HG02840 (cell line): Measurements from ENCODE around the gene TEF.

Experiments used
- ATAC-seq: cut with Tn5 transposase; IDR thresholded peaks from one replicate; pipeline ENCODE4 v1.9.1; 2021; ENCODE audit warnings: mild to moderate bottlenecking, moderate library complexity, moderate number of reproducible peaks; ENCODE audit not compliant: unreplicated experiment, low FRiP score

Gene TEF

DNA sequence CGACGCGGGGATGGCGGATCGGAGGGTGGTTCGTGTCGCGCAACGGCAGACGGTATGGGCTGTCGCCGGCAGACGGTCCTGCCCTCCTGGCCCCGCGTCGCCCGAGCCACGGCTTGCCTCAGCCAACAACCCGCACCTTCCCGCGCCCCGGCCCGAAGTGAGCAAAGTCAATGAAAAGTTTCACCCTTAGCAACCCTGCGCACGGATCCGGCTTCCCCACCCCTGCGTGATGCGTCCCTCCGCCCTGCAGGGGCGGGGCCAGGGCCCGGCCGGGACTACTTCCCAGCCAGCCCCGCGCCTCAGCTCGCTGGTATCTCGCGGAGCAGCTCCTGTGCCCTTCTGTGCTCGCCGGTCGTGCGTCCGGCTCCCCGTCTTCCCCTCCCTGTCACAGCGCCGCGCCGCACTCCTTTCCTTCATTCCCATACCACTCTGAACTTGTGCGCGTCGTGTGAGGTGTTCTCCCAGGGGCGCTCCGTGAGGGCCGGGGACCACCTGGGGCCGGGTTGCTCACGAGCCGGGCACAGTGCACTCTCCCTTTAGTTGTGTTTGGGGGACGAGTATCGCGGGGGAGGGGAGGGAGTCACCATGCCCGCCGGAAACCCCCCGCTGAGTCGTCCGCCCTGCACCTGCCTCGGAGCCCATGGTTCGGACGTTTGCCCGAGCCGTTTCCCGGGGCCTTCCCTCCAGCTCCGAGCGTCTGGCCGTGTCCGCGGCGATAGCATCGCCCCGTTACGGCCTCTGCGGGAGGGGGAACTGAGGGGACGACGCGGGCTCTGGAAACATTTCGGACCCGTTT is 65.1 kb downstream of the TEF start, which contains the start of gene TOB2:
Gene TOB2, minus strand, starts transcription at position 163 of the 796 bp plus-strand sequence. CDS start 9,456 bp downstream, outside the sequence.
- ATAC-seq = peak; percentile 39

DNA sequence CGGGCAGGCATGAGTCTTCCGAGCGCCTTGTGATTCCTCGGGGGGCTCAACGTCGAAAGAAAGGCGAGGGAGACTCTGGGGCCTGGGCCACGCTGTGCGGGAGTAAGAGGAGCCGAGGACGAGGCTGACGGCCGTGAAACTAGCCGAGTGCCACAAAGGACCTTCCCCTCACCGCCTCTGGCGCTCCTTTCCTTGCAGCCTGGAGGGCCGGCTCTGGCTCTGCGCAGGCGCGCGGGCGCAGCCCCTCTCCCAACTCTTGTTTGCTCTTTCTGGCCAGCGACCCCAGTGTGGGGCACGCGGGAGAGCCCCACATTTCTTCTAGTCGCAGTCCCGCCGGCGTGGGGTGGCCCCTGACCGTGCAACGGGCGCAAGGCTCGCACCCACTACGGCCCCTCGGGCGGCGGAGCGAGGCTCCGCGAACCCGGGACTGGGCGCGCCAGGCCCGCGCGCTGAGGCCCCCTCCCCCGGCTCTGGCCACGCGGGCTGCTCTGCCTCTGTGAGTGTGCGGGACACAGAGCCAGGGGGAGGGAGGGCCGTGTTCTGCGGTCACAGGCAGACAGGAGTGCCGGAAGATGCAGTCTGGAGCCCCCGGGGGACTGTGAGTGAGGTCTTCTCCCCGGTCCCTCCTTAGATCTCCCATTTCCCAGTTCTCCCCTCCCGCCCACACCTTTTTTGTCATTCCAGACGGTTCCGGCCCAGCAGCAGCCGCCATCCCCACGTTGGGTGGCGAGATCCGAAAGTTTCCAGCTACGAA is 65.9 kb downstream of the TEF start:
- no peak for ATAC-seq

DNA sequence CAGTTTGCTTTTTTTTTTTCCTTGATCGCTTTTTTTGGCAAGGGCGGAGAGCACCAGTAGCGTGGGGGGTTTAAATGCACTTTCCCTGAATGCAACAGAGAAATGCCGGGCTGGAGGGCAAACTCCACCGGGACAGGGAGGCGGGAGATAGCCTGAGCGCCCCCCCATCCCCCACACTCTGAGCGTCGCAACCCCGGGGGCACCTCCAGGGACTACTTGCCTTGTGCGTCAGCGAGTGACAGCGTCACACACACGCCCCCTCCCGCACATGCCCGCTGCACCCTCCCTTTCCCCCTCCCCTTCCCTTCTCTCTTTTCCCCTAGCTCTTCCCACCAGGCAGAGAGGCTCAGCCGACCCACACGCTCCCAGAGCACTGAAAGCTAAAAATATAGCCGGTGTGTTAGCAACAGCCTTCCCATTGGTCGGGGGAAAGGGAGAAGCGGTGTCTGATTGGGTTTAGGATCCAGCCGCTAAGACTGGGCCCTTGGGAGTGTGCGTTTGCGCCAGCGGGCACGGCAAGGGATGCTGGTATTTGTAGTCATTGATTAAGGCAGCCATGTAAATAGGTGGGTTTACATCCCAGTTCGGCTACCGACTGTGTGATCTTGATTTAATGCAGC is 66.6 kb downstream of the TEF start:
- peak; percentile 37 for ATAC-seq
